ENCODE results near the gene LENG8. TPM values are rescaled to one million over a fixed set of nuclear protein-coding genes. Genes with fewer than 3 reads are reported as not detected.

Gene LENG8
- total RNA-seq, 4 donors from 2014 or later = 124 to 219 (median 157) TPM

- no peak for DNase-seq
- Histone ChIP-seq H3K27ac (no peak overlapping the region), H3K36me3 (no peaks in the 10 kb centered on the region), H3K4me1 (peaks cover 0 to 7% of the 10 kb centered on the region in 2 donors), H3K4me3 (replicated peaks in 1 of 3) (no peak overlapping the region), H3K9me3 (no peaks in the 10 kb centered on the region), H3K27me3 (peaks cover 12% of the 10 kb centered on the region)
- intact Hi-C loops (cut with DNase I) = no loop called here
- TF ChIP-seq CTCF (IDR thresholded peaks at IDR 0.05) (no peak), POLR2A (IDR thresholded peaks at IDR 0.05) (no peak)
- 3 to 4% methylated on average over 23 to 25 of the region's 28 CpGs for WGBS, 2 donors
Observed at GRCh38 chr19:54415901-54416673, 32.9 kb upstream of the LENG8 start.

GRCh38 chr19:54416695-54417491, 32.1 kb upstream of the LENG8 start:
- no peak for DNase-seq
- H3K27me3 ChIP-seq = peaks cover 12% of the 10 kb centered on the region
- TF ChIP-seq CTCF (IDR thresholded peaks at IDR 0.05) = no peak
- TF ChIP-seq POLR2A (IDR thresholded peaks at IDR 0.05) = no peak
- no peak overlapping the region for H3K27ac ChIP-seq
- H3K36me3 ChIP-seq = no peaks in the 10 kb centered on the region
- intact Hi-C loops (cut with DNase I) = no loop called here
- H3K9me3 ChIP-seq = no peaks in the 10 kb centered on the region
- H3K4me1 ChIP-seq = peaks cover 0 to 7% of the 10 kb centered on the region in 2 donors
- WGBS, 2 donors = 45 to 63% methylated on average over 13 to 29 of the region's 44 CpGs
- H3K4me3 ChIP-seq (replicated peaks in 1 of 3) = no peak overlapping the region

DNA sequence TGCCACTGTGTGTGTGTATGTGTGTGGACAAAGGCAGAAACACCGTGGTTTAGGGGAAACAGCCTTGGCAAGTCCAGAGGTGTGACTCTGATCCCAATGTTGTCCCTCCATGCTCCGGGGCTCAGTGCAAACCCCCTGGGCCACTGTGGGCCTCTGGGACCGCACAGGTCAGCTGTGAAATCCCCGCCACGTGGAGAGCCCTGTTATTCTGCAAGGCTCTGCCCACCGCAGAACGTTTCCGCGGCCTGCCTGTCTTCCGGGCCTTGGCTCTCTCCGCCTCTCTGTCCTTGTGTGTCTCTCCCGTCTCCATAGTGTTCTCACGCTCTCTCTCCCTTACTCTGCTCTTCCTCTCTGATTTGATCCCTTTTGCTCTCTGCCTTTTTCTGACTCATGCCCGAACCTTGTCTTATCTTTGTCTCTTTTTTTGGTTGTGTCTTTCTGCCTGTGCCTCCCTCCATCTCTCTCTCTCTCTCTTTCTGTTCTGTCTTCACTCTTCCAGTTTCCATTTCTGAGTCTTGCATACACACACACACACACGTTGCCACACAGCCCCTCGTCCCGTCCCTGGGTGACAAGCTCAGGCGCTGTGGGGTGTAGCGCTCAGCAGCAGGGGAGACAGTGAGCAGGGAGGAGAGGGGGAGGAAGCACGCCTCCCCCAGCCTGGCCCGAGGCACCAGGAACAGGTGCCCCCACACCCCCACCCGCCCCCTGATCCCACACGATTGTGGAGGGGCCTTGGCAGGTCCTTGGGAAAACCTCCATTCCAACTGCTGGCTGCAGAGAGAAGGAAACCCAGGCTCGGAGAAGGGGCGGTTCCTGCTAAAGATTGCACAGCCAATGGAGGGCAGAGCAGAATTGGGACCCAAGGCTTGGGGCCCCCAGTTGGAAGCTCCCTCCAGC, 30.7 kb upstream of the LENG8 start:
- Histone ChIP-seq H3K4me1 (peaks cover 0 to 7% of the 10 kb centered on the region in 2 donors), H3K9me3 (no peaks in the 10 kb centered on the region), H3K36me3 (no peaks in the 10 kb centered on the region), H3K4me3 (replicated peaks in 1 of 3) (no peak overlapping the region), H3K27me3 (peaks cover 12% of the 10 kb centered on the region), H3K27ac (no peak overlapping the region)
- 23% methylated on average over 23 to 25 of the region's 25 CpGs for WGBS, 2 donors
- TF ChIP-seq CTCF (IDR thresholded peaks at IDR 0.05) (no peak), POLR2A (IDR thresholded peaks at IDR 0.05) (no peak)
- no peak for DNase-seq
- intact Hi-C loops (cut with DNase I) = no loop called here

- Histone ChIP-seq H3K4me1 (peaks cover 0 to 7% of the 10 kb centered on the region in 2 donors), H3K9me3 (no peaks in the 10 kb centered on the region), H3K27me3 (peaks cover 12% of the 10 kb centered on the region), H3K27ac (no peak overlapping the region), H3K36me3 (no peaks in the 10 kb centered on the region), H3K4me3 (replicated peaks in 1 of 3) (no peak overlapping the region)
- WGBS, 2 donors = 90 to 93% methylated on average over 21 of the region's 26 CpGs
- intact Hi-C loops (cut with DNase I) = no loop called here
- DNase-seq = no peak
- TF ChIP-seq CTCF (IDR thresholded peaks at IDR 0.05) (no peak), POLR2A (IDR thresholded peaks at IDR 0.05) (no peak)
Observed at GRCh38 chr19:54418930-54419800, 29.8 kb upstream of the LENG8 start.

Measured in thyroid gland (tissue), 4 donors.